A673 (cell line): ENCODE measurements around the gene LARP7. TPM values are rescaled to one million over a fixed set of nuclear protein-coding genes. Genes with fewer than 3 reads are reported as not detected.
"Not testable (repeated sequence)": the region's sequence is repeated elsewhere in the genome, so short reads cannot be mapped to it uniquely, and the experiment has no call there.

Experiments
- BruUV-seq: library from RNA; stranded (reverse); fragments of 400-500 nt; replicated peaks from 2 replicates; lab custom pipeline; 2021; lab: Mats Ljungman, UMichigan
- CTCF ChIA-PET: fragments of 300-600 bp; sonication (Branson Sonifier 250); formaldehyde crosslinking; loops from one replicate; lab custom pipeline; 2022; ENCODE audit warnings: antibody characterized with exemption; lab: Charles Lee
- POLR2A ChIA-PET: fragments of 300-600 bp; sonication (Branson Sonifier 250); formaldehyde crosslinking; loops from one replicate; lab custom pipeline; 2022; ENCODE audit warnings: antibody characterized with exemption; ENCODE audit not compliant: low non-redundant PET; lab: Charles Lee
- DNase-seq: peaks from one replicate; pipeline ENCODE4 v3.0.0-alpha.2; 2015; ENCODE audit warnings: low spot score
- H3K27ac ChIP-seq: fragments of 200-600 bp; sonication (generic); 2 replicates; pipeline ENCODE4 v1.5.1; 2016; ENCODE audit warnings: mixed run types, low read depth, mild to moderate bottlenecking, mixed read lengths, antibody characterized with exemption, low read length; ENCODE audit not compliant: poor library complexity, severe bottlenecking
- H3K27me3 ChIP-seq: fragments of 200-600 bp; sonication (generic); replicated peaks from 2 replicates; pipeline ENCODE4 v1.6.1; 2017; ENCODE audit warnings: mixed run types, low read depth, mild to moderate bottlenecking, mixed read lengths, antibody characterized with exemption, low read length; ENCODE audit not compliant: insufficient read depth, poor library complexity
- H3K36me3 ChIP-seq: fragments of 200-600 bp; sonication (generic); 2 replicates; pipeline ENCODE4 v1.6.1; 2016; ENCODE audit warnings: mixed run types, mild to moderate bottlenecking, mixed read lengths, antibody characterized with exemption, low read length; ENCODE audit not compliant: insufficient read depth, poor library complexity, severe bottlenecking
- H3K4me1 ChIP-seq: fragments of 200-600 bp; sonication (generic); 2 replicates; pipeline ENCODE4 v1.6.1; 2017; ENCODE audit warnings: mixed run types, mild to moderate bottlenecking, mixed read lengths, antibody characterized with exemption, low read length; ENCODE audit not compliant: insufficient read depth, poor library complexity, severe bottlenecking
- H3K4me3 ChIP-seq: fragments of 200-600 bp; sonication (generic); 2 replicates; pipeline ENCODE4 v1.5.1; 2016; ENCODE audit warnings: low read depth, mixed run types, mild to moderate bottlenecking, mixed read lengths, low read length; ENCODE audit not compliant: poor library complexity, severe bottlenecking
- H3K9me3 ChIP-seq: fragments of 200-600 bp; sonication (generic); 2 replicates; pipeline ENCODE4 v1.6.1; 2016; ENCODE audit warnings: mixed run types, low read depth, mild to moderate bottlenecking, mixed read lengths, antibody characterized with exemption, low read length; ENCODE audit not compliant: poor library complexity, severe bottlenecking
- EZH2 ChIP-seq: fragments of 200-600 bp; sonication (generic); IDR thresholded peaks from 2 replicates; pipeline ENCODE4 v1.6.1; 2017; ENCODE audit warnings: borderline replicate concordance, low read depth, mild to moderate bottlenecking, mixed read lengths, antibody characterized with exemption, low read length; ENCODE audit not compliant: poor library complexity, severe bottlenecking
- intact Hi-C: fragments of 100-400 bp; cut with micrococcal nuclease; formaldehyde crosslinking; loops from one replicate; pipeline ENCODE4 v1.10.0; 2022; ENCODE audit not compliant: unreplicated experiment
- total RNA-seq: library from RNA; stranded (reverse); gene quantifications from 2 replicates; pipeline ENCODE4 v1.2.3, GENCODE V29; 2021
- TF ChIP-seq, protein P1 (sequence below): fragments of 300-800, 200-600 bp; sonication (generic); conservative IDR thresholded peaks from 2 replicates; pipeline ENCODE4 v1.5.1; 2017; ENCODE audit warnings: low read depth, mild to moderate bottlenecking, antibody characterized with exemption, low read length, moderate library complexity, mixed read lengths

Gene LARP7
- total RNA-seq, 1 experiment from 2014 or later: 40.8 TPM

DNA sequence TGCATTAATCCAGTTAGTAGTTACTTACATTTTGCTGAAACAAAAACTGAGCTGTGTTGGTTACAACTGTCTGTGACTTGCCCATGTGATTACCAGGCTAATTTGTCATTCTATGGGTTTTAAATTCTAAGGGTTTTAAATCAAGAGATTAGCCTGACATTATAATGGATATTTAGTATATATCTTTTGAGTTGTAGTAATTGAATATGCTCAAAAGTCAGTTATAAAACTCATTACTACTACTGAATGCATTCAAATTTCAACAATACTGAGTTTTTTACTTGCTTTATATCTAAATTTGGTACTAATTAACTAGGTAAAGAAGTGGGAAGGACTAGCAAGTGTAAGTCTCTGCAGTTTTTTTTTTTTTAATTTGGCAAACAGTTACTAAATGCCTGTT is 14.7 kb downstream of the LARP7 start:
- ChIA-PET POLR2A (no interaction called here), CTCF (no interaction called here)
- Histone ChIP-seq H3K4me3 (no peak overlapping the region), H3K9me3 (no peaks in the 10 kb centered on the region), H3K36me3 (peaks cover 43% of the 10 kb centered on the region), H3K27ac (no peak overlapping the region), H3K4me1 (peaks cover 10% of the 10 kb centered on the region), H3K27me3 (no peaks in the 10 kb centered on the region)
- no TSS peak for BruUV-seq
- no peak for TF ChIP-seq EZH2
- TF ChIP-seq, protein P1, sequence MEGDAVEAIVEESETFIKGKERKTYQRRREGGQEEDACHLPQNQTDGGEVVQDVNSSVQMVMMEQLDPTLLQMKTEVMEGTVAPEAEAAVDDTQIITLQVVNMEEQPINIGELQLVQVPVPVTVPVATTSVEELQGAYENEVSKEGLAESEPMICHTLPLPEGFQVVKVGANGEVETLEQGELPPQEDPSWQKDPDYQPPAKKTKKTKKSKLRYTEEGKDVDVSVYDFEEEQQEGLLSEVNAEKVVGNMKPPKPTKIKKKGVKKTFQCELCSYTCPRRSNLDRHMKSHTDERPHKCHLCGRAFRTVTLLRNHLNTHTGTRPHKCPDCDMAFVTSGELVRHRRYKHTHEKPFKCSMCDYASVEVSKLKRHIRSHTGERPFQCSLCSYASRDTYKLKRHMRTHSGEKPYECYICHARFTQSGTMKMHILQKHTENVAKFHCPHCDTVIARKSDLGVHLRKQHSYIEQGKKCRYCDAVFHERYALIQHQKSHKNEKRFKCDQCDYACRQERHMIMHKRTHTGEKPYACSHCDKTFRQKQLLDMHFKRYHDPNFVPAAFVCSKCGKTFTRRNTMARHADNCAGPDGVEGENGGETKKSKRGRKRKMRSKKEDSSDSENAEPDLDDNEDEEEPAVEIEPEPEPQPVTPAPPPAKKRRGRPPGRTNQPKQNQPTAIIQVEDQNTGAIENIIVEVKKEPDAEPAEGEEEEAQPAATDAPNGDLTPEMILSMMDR: no peak
- intact Hi-C loops: no loop called here
- DNase-seq: no peak

GRCh38 chr4:112652216-112652615 is 15.3 kb downstream of the LARP7 start:
- TF ChIP-seq, protein P1: no peak
- Histone ChIP-seq H3K4me1 (peaks cover 10% of the 10 kb centered on the region), H3K27ac (no peak overlapping the region), H3K27me3 (no peaks in the 10 kb centered on the region), H3K9me3 (no peaks in the 10 kb centered on the region), H3K36me3 (peaks cover 39% of the 10 kb centered on the region), H3K4me3 (no peak overlapping the region)
- no TSS peak for BruUV-seq
- ChIA-PET POLR2A (no interaction called here), CTCF (interaction anchor here (0.6 kb wide), 1 partner anchor 422 kb away, joined by 8 read pairs; no protein-coding TSS in a partner anchor)
- DNase-seq: no peak
- intact Hi-C loops: no loop called here

DNA sequence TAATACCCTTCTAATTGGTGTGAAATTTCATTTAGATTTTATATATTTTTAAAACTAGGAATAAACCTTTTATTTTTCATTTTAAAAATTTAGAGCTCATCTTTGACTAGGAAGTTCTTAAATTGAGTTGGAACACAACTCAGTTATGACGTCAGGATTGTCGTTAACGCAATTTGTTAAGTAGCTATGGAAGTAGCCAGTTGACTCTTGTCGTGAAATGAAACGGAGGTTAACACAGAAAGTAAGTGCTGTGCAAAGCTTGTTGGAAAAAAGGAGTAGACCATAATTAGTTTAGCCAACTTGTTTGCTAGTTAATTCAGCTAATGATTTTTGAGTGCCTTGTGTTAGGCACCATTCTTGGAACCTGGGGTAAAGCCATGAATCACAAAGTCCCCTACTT is 18.3 kb downstream of the LARP7 start:
- intact Hi-C loops: no loop called here
- ChIA-PET CTCF (no interaction called here), POLR2A (no interaction called here)
- BruUV-seq: no TSS peak
- no peak for DNase-seq
- H3K27ac ChIP-seq: no peak overlapping the region
- peaks cover 29% of the 10 kb centered on the region for H3K36me3 ChIP-seq
- no peaks in the 10 kb centered on the region for H3K27me3 ChIP-seq
- peaks cover 10% of the 10 kb centered on the region for H3K4me1 ChIP-seq
- no peaks in the 10 kb centered on the region for H3K9me3 ChIP-seq
- no peak overlapping the region for H3K4me3 ChIP-seq
- TF ChIP-seq EZH2: no peak
- TF ChIP-seq, protein P1: no peak

GRCh38 chr4:112656115-112656514 is 19.2 kb downstream of the LARP7 start:
- DNase-seq, H3K27me3 ChIP-seq, H3K27ac ChIP-seq, POLR2A ChIA-PET, H3K9me3 ChIP-seq, H3K4me3 ChIP-seq, BruUV-seq, H3K4me1 ChIP-seq, intact Hi-C loops, CTCF ChIA-PET: not testable (repeated sequence)
- H3K36me3 ChIP-seq: peaks cover 26% of the 10 kb centered on the region
